Stimulated activated CD8-positive, alpha-beta memory T cell treated with anti-CD3 and anti-CD28 coated beads, Interleukin-12 subunit alpha, Interleukin-12 subunit beta, amount 100 ng/mL, for 24 hours (primary cell): ENCODE data around the gene FAM156B.
"Not testable (repeated sequence)": the region's sequence is repeated elsewhere in the genome, so short reads cannot be mapped to it uniquely, and the experiment has no call there.

Experiments used
- DNase-seq: peaks from one replicate; pipeline ENCODE4 v3.0.0-alpha.2; 2020; ENCODE audit errors: extremely low read depth

FAM156B gene

GRCh38 chrX:52896855-52897709, at the start of gene FAM156B:
Gene FAM156B, plus strand, starts transcription at chrX:52897330. Its CDS starts 9,896 bp downstream, at chrX:52907226.
- DNase-seq = not testable (repeated sequence)

GRCh38 chrX:52852110-52852860, 44.8 kb upstream of the FAM156B start:
- no peak for DNase-seq

GRCh38 chrX:52856991-52857525, 40.1 kb upstream of the FAM156B start:
- not testable (repeated sequence) for DNase-seq

- DNase-seq = no peak
Measured at GRCh38 chrX:52865343-52865998, 31.7 kb upstream of the FAM156B start.

GRCh38 chrX:52867610-52868348, 29.4 kb upstream of the FAM156B start, which contains the start of gene XAGE3:
Gene XAGE3, minus strand, starts transcription at chrX:52868083. Its CDS starts 950 bp downstream, at chrX:52867133.
- no peak for DNase-seq

GRCh38 chrX:52870046-52870445, 27.1 kb upstream of the FAM156B start:
- DNase-seq = no peak

GRCh38 chrX:52873825-52874224, 23.3 kb upstream of the FAM156B start:
- not testable (repeated sequence) for DNase-seq

- no peak for DNase-seq
Measured at GRCh38 chrX:52874661-52875060, 22.5 kb upstream of the FAM156B start.

GRCh38 chrX:52875436-52875835, 21.7 kb upstream of the FAM156B start:
- DNase-seq = not testable (repeated sequence)

GRCh38 chrX:52876386-52876785, 20.7 kb upstream of the FAM156B start:
- DNase-seq = not testable (repeated sequence)

GRCh38 chrX:52887459-52887858, 9.7 kb upstream of the FAM156B start:
- not testable (repeated sequence) for DNase-seq

- not testable (repeated sequence) for DNase-seq
Measured at GRCh38 chrX:52888090-52888489, 9.0 kb upstream of the FAM156B start.

GRCh38 chrX:52896438-52896837, 692 bp upstream of the FAM156B start:
- not testable (repeated sequence) for DNase-seq

GRCh38 chrX:52905531-52905930, 8.4 kb downstream of the FAM156B start:
- not testable (repeated sequence) for DNase-seq

- not testable (repeated sequence) for DNase-seq
Measured at GRCh38 chrX:52906072-52906471, 8.9 kb downstream of the FAM156B start.

GRCh38 chrX:52907137-52907536, 10.0 kb downstream of the FAM156B start:
- DNase-seq = not testable (repeated sequence)

GRCh38 chrX:52907900-52908299, 10.8 kb downstream of the FAM156B start:
- DNase-seq = not testable (repeated sequence)

GRCh38 chrX:52909313-52909969, 12.3 kb downstream of the FAM156B start:
- DNase-seq = not testable (repeated sequence)

GRCh38 chrX:52913681-52914080, 16.6 kb downstream of the FAM156B start:
- not testable (repeated sequence) for DNase-seq

GRCh38 chrX:52914704-52915103, 17.6 kb downstream of the FAM156B start:
- not testable (repeated sequence) for DNase-seq
